ENCODE data around the gene SGSM2.

SGSM2 gene

GRCh38 chr17:2343421-2343820 is 6.1 kb downstream of the SGSM2 start:
- Histone ChIP-seq H3K27ac (ENCODE audit: low read depth, low read length) (no peak overlapping the region), H3K9me3 (ENCODE audit: insufficient read depth, low read length) (no peaks in the 10 kb centered on the region), H3F3A (ENCODE audit: insufficient read depth) (peaks cover under 1% of the 10 kb centered on the region; the same call in 1 of the 2 replicates), H3K4me3 (ENCODE audit: insufficient read depth, low read length, poor library complexity, severe bottlenecking) (no peak overlapping the region), H4K20me1 (ENCODE audit: low read depth, low read length) (no peaks in the 10 kb centered on the region), H3K4me2 (ENCODE audit: low read depth, low read length, poor library complexity, severe bottlenecking) (no peak overlapping the region), H3K27me3 (ENCODE audit: low read length) (no peaks in the 10 kb centered on the region), H3K79me2 (ENCODE audit: insufficient read depth, low read length) (peaks cover 1% of the 10 kb centered on the region; the same call in 1 of the 2 replicates), H3K9me2 (replicated peaks; ENCODE audit: insufficient read depth, low read length) (no peaks in the 10 kb centered on the region), H3K9ac (ENCODE audit: low read length) (no peak overlapping the region), H2AFZ (ENCODE audit: low read depth, low read length, severe bottlenecking) (no peak overlapping the region), H3K36me3 (ENCODE audit: low read length) (no peaks in the 10 kb centered on the region)
- TF ChIP-seq EZH2phosphoT487 (conservative IDR thresholded peaks at IDR 0.05; ENCODE audit: low read length): no peak
- TF ChIP-seq, protein P1, sequence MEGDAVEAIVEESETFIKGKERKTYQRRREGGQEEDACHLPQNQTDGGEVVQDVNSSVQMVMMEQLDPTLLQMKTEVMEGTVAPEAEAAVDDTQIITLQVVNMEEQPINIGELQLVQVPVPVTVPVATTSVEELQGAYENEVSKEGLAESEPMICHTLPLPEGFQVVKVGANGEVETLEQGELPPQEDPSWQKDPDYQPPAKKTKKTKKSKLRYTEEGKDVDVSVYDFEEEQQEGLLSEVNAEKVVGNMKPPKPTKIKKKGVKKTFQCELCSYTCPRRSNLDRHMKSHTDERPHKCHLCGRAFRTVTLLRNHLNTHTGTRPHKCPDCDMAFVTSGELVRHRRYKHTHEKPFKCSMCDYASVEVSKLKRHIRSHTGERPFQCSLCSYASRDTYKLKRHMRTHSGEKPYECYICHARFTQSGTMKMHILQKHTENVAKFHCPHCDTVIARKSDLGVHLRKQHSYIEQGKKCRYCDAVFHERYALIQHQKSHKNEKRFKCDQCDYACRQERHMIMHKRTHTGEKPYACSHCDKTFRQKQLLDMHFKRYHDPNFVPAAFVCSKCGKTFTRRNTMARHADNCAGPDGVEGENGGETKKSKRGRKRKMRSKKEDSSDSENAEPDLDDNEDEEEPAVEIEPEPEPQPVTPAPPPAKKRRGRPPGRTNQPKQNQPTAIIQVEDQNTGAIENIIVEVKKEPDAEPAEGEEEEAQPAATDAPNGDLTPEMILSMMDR (IDR thresholded peaks at IDR 0.05; ENCODE audit: insufficient read depth, low read length, poor library complexity, severe bottlenecking): no peak

DNA sequence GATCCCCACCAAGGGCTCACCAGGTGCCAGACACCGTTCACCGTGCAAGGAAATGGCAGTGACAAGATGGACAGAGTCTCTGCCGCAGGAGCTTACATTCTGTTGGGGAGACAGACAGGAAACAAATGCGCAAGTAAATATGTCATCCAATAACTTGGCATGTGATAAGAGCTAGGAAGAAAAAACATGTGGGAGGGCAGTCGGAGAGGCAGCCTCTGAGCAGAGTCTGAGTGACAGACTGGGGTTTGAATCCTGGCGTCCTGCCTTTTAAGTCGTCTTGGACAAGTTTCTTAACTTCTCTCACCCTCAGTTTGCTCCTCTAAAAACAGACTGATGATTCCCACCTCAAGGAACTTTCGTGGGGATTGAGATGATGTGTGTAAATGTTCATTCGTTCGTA is 7.2 kb downstream of the SGSM2 start:
- Histone ChIP-seq H3K79me2 (ENCODE audit: insufficient read depth, low read length) (no peaks in the 10 kb centered on the region), H3K27ac (ENCODE audit: low read depth, low read length) (no peak overlapping the region), H4K20me1 (ENCODE audit: low read depth, low read length) (no peaks in the 10 kb centered on the region), H3F3A (ENCODE audit: insufficient read depth) (no peaks in the 10 kb centered on the region), H3K36me3 (ENCODE audit: low read length) (no peaks in the 10 kb centered on the region), H3K9me2 (replicated peaks; ENCODE audit: insufficient read depth, low read length) (no peaks in the 10 kb centered on the region), H3K4me2 (ENCODE audit: low read depth, low read length, poor library complexity, severe bottlenecking) (no peak overlapping the region), H2AFZ (ENCODE audit: low read depth, low read length, severe bottlenecking) (no peak overlapping the region), H3K9me3 (ENCODE audit: insufficient read depth, low read length) (no peaks in the 10 kb centered on the region), H3K9ac (ENCODE audit: low read length) (no peak overlapping the region), H3K27me3 (ENCODE audit: low read length) (no peaks in the 10 kb centered on the region), H3K4me3 (ENCODE audit: insufficient read depth, low read length, poor library complexity, severe bottlenecking) (no peak overlapping the region)
- TF ChIP-seq, protein P1 (IDR thresholded peaks at IDR 0.05; ENCODE audit: insufficient read depth, low read length, poor library complexity, severe bottlenecking): no peak
- TF ChIP-seq EZH2phosphoT487 (conservative IDR thresholded peaks at IDR 0.05; ENCODE audit: low read length): no peak

- H3K4me2 ChIP-seq (ENCODE audit: low read depth, low read length, poor library complexity, severe bottlenecking): no peak overlapping the region
- TF ChIP-seq, protein P1 (IDR thresholded peaks at IDR 0.05; ENCODE audit: insufficient read depth, low read length, poor library complexity, severe bottlenecking): no peak
- TF ChIP-seq EZH2phosphoT487 (conservative IDR thresholded peaks at IDR 0.05; ENCODE audit: low read length): no peak
These were observed 9.2 kb downstream of the SGSM2 start for GRCh38 chr17:2346475-2346874.

More at GRCh38 chr17:2346475-2346874, 9.2 kb downstream of the SGSM2 start:
- H3K4me3 ChIP-seq (ENCODE audit: insufficient read depth, low read length, poor library complexity, severe bottlenecking): no peak overlapping the region
- no peak overlapping the region for H3K27ac ChIP-seq (ENCODE audit: low read depth, low read length)
- no peaks in the 10 kb centered on the region for H3K36me3 ChIP-seq (ENCODE audit: low read length)
- H3K9me3 ChIP-seq (ENCODE audit: insufficient read depth, low read length): no peaks in the 10 kb centered on the region
- no peaks in the 10 kb centered on the region for H4K20me1 ChIP-seq (ENCODE audit: low read depth, low read length)
- H3K79me2 ChIP-seq (ENCODE audit: insufficient read depth, low read length): no peaks in the 10 kb centered on the region
- H3K9me2 ChIP-seq (replicated peaks; ENCODE audit: insufficient read depth, low read length): no peaks in the 10 kb centered on the region
- H3K9ac ChIP-seq (ENCODE audit: low read length): no peak overlapping the region
- no peak overlapping the region for H2AFZ ChIP-seq (ENCODE audit: low read depth, low read length, severe bottlenecking)
- H3K27me3 ChIP-seq (ENCODE audit: low read length): no peaks in the 10 kb centered on the region
- H3F3A ChIP-seq (ENCODE audit: insufficient read depth): no peaks in the 10 kb centered on the region
